Right lobe of liver (tissue), 6 donors: ENCODE data around the gene SLC44A1. TPM values are rescaled to one million over a fixed set of nuclear protein-coding genes. Genes with fewer than 3 reads are reported as not detected.

ENCODE experiments used
- ATAC-seq, 4 donors: fragments of 200-7000 bp; cut with Tn5 transposase; one replicate each; pipeline ENCODE4 v1.9.1; 2020; ENCODE audit warnings: mild to moderate bottlenecking in 4 of 4, moderate library complexity in 4 of 4
- DNase-seq, 3 donors: peaks; one replicate each; pipeline ENCODE4 v3.0.0-alpha.2; 2020
- H3K27ac ChIP-seq, 3 donors: fragments of 200-600 bp; one replicate each; pipeline ENCODE4 v1.8.0; 2022
- H3K27me3 ChIP-seq, 2 donors: fragments of 200-600 bp; one replicate each; pipeline ENCODE4 v1.8.0; 2022
- H3K36me3 ChIP-seq, 4 donors: fragments of 200-600 bp; sonication (generic) in 1 of 4; one replicate each; pipeline versions ENCODE4 v1.5.1 to v1.8.0; 2017 to 2022; ENCODE audit warnings: control low read depth in 1 of 4
- H3K4me1 ChIP-seq, 4 donors: fragments of 200-600 bp; sonication (generic) in 1 of 4; one replicate each; pipeline versions ENCODE4 v1.5.1 to v1.8.0; 2017 to 2022; ENCODE audit warnings: control low read depth in 1 of 4
- H3K4me3 ChIP-seq, 3 donors: fragments of 200-600 bp; one replicate each; pipeline ENCODE4 v1.8.0; 2022
- H3K9me3 ChIP-seq, 4 donors: fragments of 200-600 bp; sonication (generic) in 1 of 4; one replicate each; pipeline versions ENCODE4 v1.5.1 to v1.8.0; 2017 to 2022; ENCODE audit warnings: control low read depth in 1 of 4
- CTCF ChIP-seq, 4 donors: fragments of 200-600 bp in 3 of 4; fragments of 450-650 bp in 1 of 4; IDR thresholded peaks; one replicate each; pipeline versions ENCODE4 v1.5.1 to v1.8.0; 2016 to 2022; ENCODE audit warnings: antibody characterized with exemption in 4 of 4, mild to moderate bottlenecking in 2 of 4
- POLR2A ChIP-seq: fragments of 450-650 bp; IDR thresholded peaks from one replicate; pipeline ENCODE4 v1.6.1; 2017; ENCODE audit warnings: antibody characterized with exemption, mild to moderate bottlenecking
- WGBS: methylation state at CpG from one replicate; pipeline ENCODE4 v1.1.6; 2018; ENCODE audit warnings: low coverage, low lambda C conversion rate; ENCODE audit not compliant: insufficient coverage; ENCODE audit errors: missing lambda C conversion rate; 5-methylcytosine and 5-hydroxymethylcytosine counted together
- intact Hi-C, 2 donors: fragments of 100-400 bp; cut with DNase I; formaldehyde crosslinking; loops; one replicate each; pipeline versions ENCODE4 v1.11.2 to v1.14.1; 2022
- total RNA-seq, 6 experiments: library from RNA; depleted of rRNA in 2 of 6; stranded (reverse); fragments of >200 nt in 2 of 6; fragmentation: NEBNext Ultra II Directional in 3 of 6; extraction: Animal tissue kit (Norgen Biotek cat#: 25700) in 3 of 6; gene quantifications; one replicate each; pipeline versions ENCODE4 v1.1.0 to v1.2.4, GENCODE V29; 2016 to 2023
- donor health status: DM: no; HTN: yes; CAD: no.
- donor health status: DM: no; HTN: no; CAD: no.
- donor health status: DM: no; HTN: no; CAD: no.
- donor health status: DM: no; HTN: yes; CAD: no.
- donor health status: DM: no; HTN: yes; CAD: no.

SLC44A1 gene
- total RNA-seq, 6 experiments from 2014 or later = 44.7 to 73.2 (median 50.1) TPM

DNA sequence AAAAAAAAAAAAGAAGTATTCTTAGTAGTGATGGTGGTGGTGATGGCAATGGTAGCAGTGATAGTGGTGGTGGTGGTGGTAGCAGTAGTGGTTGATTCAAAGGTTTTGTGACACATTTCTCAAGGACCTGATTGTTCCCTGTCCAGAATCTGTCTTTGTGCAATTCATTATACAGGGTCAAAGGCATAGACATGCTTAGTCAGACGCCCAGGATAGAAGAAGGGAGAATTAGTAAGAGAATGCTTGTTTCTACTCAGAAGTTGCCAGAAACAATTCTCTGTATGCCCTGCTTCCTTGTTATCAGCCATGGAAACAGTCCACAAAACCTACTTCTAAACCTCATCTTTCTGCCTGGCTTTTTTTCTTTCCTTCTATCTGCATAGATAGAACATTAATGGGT, 89.4 kb downstream of the SLC44A1 start:
- no peak for ATAC-seq
- 100% methylated on average over 1 of the region's 1 CpG for WGBS
- intact Hi-C loops = no loop called here

GRCh38 chr9:105338308-105338707, 93.9 kb downstream of the SLC44A1 start:
- 92% methylated on average over 2 of the region's 2 CpGs for WGBS
- ATAC-seq = no peak
- DNase-seq = no peak
- no peaks in the 10 kb centered on the region for H3K9me3 ChIP-seq
- intact Hi-C loops = no loop called here
- no peak overlapping the region for H3K4me3 ChIP-seq
- no peaks in the 10 kb centered on the region for H3K27me3 ChIP-seq
- peaks cover 0 to 10% (median 0%) of the 10 kb centered on the region in 4 donors for H3K4me1 ChIP-seq
- TF ChIP-seq POLR2A (no peak), CTCF (IDR thresholded peaks at IDR 0.05) (no peak)
- H3K36me3 ChIP-seq = peaks cover 0 to 19% (median 0%) of the 10 kb centered on the region in 4 donors
- no peak overlapping the region for H3K27ac ChIP-seq

More for the DNA sequence above, 89.4 kb downstream of the SLC44A1 start:
- Histone ChIP-seq H3K27me3 (no peaks in the 10 kb centered on the region), H3K27ac (no peak overlapping the region), H3K36me3 (peaks cover 0 to 19% (median 0%) of the 10 kb centered on the region in 4 donors), H3K4me1 (peaks cover 0 to 25% (median 3%) of the 10 kb centered on the region in 4 donors), H3K9me3 (no peaks in the 10 kb centered on the region), H3K4me3 (no peak overlapping the region)
- TF ChIP-seq POLR2A (no peak), CTCF (IDR thresholded peaks at IDR 0.05) (no peak)
- no peak for DNase-seq

DNA sequence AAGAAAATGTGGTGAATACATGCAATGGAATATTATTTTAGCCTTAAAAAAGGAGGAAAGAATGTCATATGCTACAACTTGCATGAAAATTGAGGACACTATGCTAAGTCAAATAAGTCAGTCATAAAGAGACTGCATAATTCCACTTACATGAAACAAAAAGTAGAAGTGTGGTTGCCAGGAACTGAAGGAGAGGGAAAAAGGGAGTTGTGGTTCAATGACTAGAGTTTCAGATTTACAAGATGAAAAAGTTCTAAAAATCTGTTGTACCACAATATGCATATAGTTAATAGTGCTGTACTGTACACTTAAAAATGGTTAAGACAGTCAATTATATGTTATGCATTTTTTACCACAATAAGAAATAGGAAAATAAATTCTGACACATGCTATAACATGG, 95.4 kb downstream of the SLC44A1 start:
- DNase-seq = no peak
- no peak overlapping the region for H3K27ac ChIP-seq
- peaks cover 0 to 19% (median 0%) of the 10 kb centered on the region in 4 donors for H3K36me3 ChIP-seq
- TF ChIP-seq POLR2A = no peak
- no peak for TF ChIP-seq CTCF (IDR thresholded peaks at IDR 0.05)
- no peak overlapping the region for H3K4me3 ChIP-seq
- intact Hi-C loops = no loop called here
- no peak for ATAC-seq
- H3K27me3 ChIP-seq = no peaks in the 10 kb centered on the region
- H3K4me1 ChIP-seq = peaks cover 0 to 10% (median 0%) of the 10 kb centered on the region in 4 donors
- no peaks in the 10 kb centered on the region for H3K9me3 ChIP-seq

DNA sequence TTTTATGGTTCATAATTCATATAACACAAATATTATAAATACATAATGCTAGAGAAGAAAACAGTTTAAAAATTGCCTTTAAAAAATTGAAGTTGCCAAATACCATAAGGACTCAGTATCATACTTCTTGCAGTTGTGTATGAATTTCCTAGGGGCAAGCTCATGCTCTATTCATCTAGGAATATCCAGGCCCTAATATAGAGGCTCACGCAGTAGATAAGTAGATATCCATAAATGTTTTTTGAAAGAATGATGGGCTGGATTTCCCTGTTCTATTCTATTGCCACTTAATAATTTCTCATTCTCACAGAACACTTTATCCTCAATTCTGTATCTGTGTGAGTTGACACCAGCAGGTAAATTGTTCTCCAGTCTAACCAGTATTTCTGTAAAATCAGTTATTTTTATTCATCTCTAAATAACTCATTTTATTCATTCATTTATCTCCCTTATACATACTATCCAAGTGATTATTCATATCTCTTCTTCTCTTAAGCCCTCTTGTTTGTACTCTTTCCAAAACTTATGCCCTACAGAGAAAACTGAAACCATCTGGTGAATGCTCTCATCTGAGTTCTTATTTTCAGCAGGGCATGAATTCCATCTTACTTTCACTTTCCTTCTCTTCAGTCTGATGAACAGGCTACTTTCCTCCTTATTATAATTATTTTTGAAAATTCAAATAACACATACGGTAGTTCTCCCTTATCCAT, 97.1 kb downstream of the SLC44A1 start:
- H3K27ac ChIP-seq = peak overlapping the region in 1 of 3 donors; percentile 1
- peak; percentile 60 to 83 (median 71) for ATAC-seq

More for the DNA sequence above, 97.1 kb downstream of the SLC44A1 start:
- Histone ChIP-seq H3K4me3 (no peak overlapping the region), H3K27me3 (no peaks in the 10 kb centered on the region), H3K4me1 (peaks cover 0 to 19% (median 2%) of the 10 kb centered on the region in 4 donors), H3K36me3 (peaks cover 0 to 10% (median 0%) of the 10 kb centered on the region in 4 donors), H3K9me3 (no peaks in the 10 kb centered on the region)
- no peak for DNase-seq
- intact Hi-C loops = no loop called here
- 53% methylated on average over 2 of the region's 2 CpGs for WGBS
- TF ChIP-seq POLR2A (no peak), CTCF (IDR thresholded peaks at IDR 0.05) (no peak)
